ENCODE results near the gene SIAE. TPM values are rescaled to one million over a fixed set of nuclear protein-coding genes. Genes with fewer than 3 reads are reported as not detected.

SIAE gene
- total and polyA plus RNA-seq, 2 of the 8 experiments (the other 6 are each of a cell fraction or from before 2014, with no cell fraction given), result 2.3 to 3.7 TPM

DNA sequence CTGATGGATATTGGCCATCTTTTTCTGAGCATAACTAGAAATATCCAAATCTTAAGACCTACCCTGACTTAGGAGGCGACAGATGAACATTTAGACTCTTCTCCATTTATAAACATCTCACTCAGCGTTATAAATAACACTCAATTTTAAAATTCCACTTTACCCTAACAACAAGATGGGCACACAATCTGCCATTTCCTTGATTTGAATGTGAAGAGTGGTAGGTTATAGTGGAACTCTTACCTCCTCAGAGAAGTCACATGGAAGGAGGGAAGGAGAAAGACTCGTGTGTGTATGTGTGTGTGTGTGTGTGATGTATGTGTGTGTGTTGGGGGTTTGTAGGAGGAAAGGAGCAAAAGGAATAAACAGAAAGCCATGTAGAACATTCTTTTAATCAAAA lies 15.0 kb downstream of the SIAE start:
- Histone ChIP-seq H4K91ac (replicated peaks; ENCODE audit: insufficient read length, low read length) (no peak overlapping the region), H2AFZ (ENCODE audit: low read length) (no peak overlapping the region), H3K4ac (replicated peaks; ENCODE audit: insufficient read length, low read depth, low read length) (no peak overlapping the region), H3K79me1 (ENCODE audit: low read depth, low read length) (no peaks in the 10 kb centered on the region; the same call in 1 of the 2 replicates), H3K79me2 (ENCODE audit: control insufficient read depth in 1 of 2, insufficient read depth in 2 of 2, low read length in 2 of 2) (no peaks in the 10 kb centered on the region), H4K5ac (ENCODE audit: insufficient read length, low read depth, low read length) (no peak overlapping the region), H2BK5ac (ENCODE audit: low read depth, low read length) (no peak overlapping the region), H3K27me3 (replicated peaks in 1 of 4; ENCODE audit: control insufficient read depth in 3 of 4, extremely low read depth in 1 of 4, insufficient read depth in 3 of 4, low read length in 3 of 4) (no peaks in the 10 kb centered on the region; a peak in 2 of 7 replicates), H3K18ac (ENCODE audit: extremely low read depth, low read length) (no peak overlapping the region), H3K36me3 (ENCODE audit: control insufficient read depth in 2 of 4, insufficient read depth in 4 of 4, low read length in 3 of 4) (no peaks in the 10 kb centered on the region), H3K4me3 (ENCODE audit: extremely low read depth in 1 of 4, insufficient read depth in 2 of 4, low read depth in 3 of 4, low read length in 4 of 4) (no peak overlapping the region), H3K56ac (replicated peaks; ENCODE audit: insufficient read length, low read depth, low read length) (no peak overlapping the region), H4K20me1 (replicated peaks in 1 of 2; ENCODE audit: control insufficient read depth in 1 of 2, insufficient read depth in 2 of 2, low read length in 2 of 2) (no peaks in the 10 kb centered on the region), H3K23me2 (ENCODE audit: low read depth, low read length) (peaks cover 1% of the 10 kb centered on the region), H2BK20ac (ENCODE audit: low read length) (no peak overlapping the region), H3K4me1 (replicated peaks in 1 of 4; ENCODE audit: control insufficient read depth in 3 of 4, insufficient read depth in 4 of 4, low read length in 3 of 4) (peaks cover 0 to 10% (median 7%) of the 10 kb centered on the region in 4 experiments; a peak in 4 of 7 replicates), H2BK120ac (replicated peaks; ENCODE audit: low read depth, low read length) (no peak overlapping the region), H4K8ac (ENCODE audit: extremely low read depth, insufficient read depth, low read length) (no peak overlapping the region), H3K9me3 (ENCODE audit: insufficient read depth in 2 of 2, low read depth in 1 of 2, low read length in 1 of 2) (no peaks in the 10 kb centered on the region), H3K27ac (ENCODE audit: low read depth, low read length) (no peak overlapping the region), H2BK12ac (ENCODE audit: low read depth, low read length) (no peak overlapping the region), H3K4me2 (ENCODE audit: insufficient read depth in 1 of 2, low read depth in 2 of 2, low read length in 2 of 2) (no peak overlapping the region; a peak in 1 of 4 replicates), H3K14ac (ENCODE audit: insufficient read length) (no peak overlapping the region), H3K23ac (ENCODE audit: insufficient read length) (no peak overlapping the region), H2BK15ac (ENCODE audit: low read length) (no peak overlapping the region), H2AK5ac (ENCODE audit: low read depth, low read length) (no peak overlapping the region), H3K9ac (replicated peaks in 1 of 4; ENCODE audit: extremely low read depth in 1 of 4, low read depth in 3 of 4, low read length in 3 of 4) (no peak overlapping the region)
- ChIA-PET POLR2A (ENCODE audit: partially characterized antibody) (no interaction called here), CTCF (ENCODE audit: partially characterized antibody) (no interaction called here)
- 86 to 100% methylated on average over 1 to 3 of the region's 3 CpGs for whole genome bisulfite sequencing, 2 experiments (ENCODE audit: extremely low coverage in 1 of 2, insufficient coverage in 1 of 2, insufficient read length in 1 of 2, insufficient replicate concordance in 2 of 2, low coverage in 1 of 2, low lambda C conversion rate in 2 of 2, missing lambda C conversion rate in 1 of 2)
- DNase-seq (ENCODE audit: low read depth in 1 of 2, low spot score in 2 of 2), result no peak
- FAIRE-seq, result no peak
- TF ChIP-seq ATF3 (IDR thresholded peaks at IDR 0.05; ENCODE audit: insufficient read depth, low read depth, low read length) (no peak), YY1 (IDR thresholded peaks at IDR 0.05; ENCODE audit: low read depth, low read length) (no peak), KDM4A (IDR thresholded peaks at IDR 0.05; ENCODE audit: low read depth, low read length, severe bottlenecking) (no peak), KDM1A (IDR thresholded peaks at IDR 0.05; ENCODE audit: borderline replicate concordance, low read length) (no peak), POLR2AphosphoS5 (IDR thresholded peaks at IDR 0.05; ENCODE audit: low read depth, low read length) (no peak), ZNF274 (IDR thresholded peaks at IDR 0.05; ENCODE audit: borderline replicate concordance, extremely low read depth, low read length) (no peak), ASH2L (IDR thresholded peaks at IDR 0.05; ENCODE audit: low read length) (no peak), EP300 (IDR thresholded peaks at IDR 0.05; ENCODE audit: borderline replicate concordance in 1 of 2, low read depth in 2 of 2, low read length in 2 of 2) (no peak), NRF1 (IDR thresholded peaks at IDR 0.05; ENCODE audit: low read depth, low read length) (no peak), GABPA (IDR thresholded peaks at IDR 0.05; ENCODE audit: borderline replicate concordance, insufficient read depth, low read length) (no peak), CTCF (IDR thresholded peaks at IDR 0.05; ENCODE audit: control extremely low read depth in 1 of 3, insufficient read depth in 1 of 3, low read depth in 1 of 3, low read length in 3 of 3) (no peak)
